ENCODE measurements around the gene FCHSD1.

Gene FCHSD1

DNA sequence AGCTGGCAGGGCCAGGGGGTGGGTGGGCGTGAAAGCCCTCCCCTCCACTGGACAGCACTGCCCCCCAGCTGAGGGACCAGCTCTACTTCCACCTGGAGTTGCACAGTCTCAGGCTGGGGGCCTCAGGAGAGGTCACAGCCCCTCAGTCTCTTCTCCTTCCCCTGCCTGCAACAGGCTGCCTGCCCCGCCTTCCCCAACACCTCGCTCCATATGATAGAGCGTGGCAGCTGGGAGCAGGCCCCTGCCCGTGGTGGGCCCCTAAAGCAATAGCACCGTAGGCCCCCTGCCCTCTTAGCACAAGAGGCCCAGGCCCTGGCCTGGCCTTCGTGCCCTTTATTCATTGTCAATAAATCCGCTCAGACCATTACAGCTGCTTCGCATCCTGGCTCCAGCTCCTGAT lies 10.5 kb downstream of the FCHSD1 start:
- DNase-seq = no peak

DNA sequence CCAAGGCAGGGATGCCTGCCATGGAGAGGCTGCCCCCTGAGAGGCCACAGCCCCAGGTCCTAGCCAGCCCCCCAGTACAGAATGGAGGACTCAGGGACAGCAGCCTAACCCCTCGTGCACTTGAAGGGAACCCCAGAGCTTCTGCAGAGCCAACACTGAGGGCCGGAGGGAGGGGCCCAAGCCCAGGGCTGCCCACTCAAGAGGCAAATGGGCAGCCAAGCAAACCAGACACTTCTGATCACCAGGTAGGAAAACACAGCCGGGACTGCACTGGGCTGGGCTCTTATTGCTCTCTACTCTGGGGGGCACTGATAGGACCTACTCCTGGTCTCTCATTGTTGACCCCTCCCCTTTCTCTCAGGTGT lies 11.2 kb downstream of the FCHSD1 start:
- no peak for DNase-seq

DNA sequence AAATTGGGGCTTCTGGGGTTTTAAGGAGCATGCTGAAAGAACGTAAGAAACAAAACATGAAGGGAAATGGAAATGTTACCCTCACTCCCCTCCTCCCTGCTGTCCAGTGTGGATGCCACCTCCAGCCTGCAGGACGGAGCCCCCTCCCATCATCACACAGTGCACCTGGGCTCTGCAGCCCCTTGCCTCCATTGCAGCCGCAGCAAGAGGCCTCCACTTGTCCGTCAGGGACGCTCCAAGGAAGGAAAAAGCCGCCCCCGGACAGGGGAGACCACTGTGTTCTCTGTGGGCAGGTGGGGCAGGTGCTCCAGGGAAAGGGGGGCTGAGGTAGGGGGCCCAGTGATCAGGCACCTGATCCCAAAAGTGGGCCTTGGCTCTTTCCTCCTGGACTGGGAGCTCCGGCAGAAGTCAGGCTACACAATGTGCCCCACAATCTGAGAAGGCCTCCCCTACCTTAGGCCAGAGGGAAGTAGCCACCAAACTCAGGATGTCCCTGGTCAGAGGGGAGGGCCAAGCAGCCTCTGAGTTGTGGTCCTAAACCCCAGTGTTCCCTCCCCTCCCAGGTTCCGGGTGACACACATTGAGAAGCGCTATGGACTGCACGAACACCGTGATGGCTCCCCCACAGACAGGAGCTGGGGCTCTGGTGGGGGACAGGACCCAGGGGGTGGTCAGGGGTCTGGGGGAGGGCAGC lies 11.7 kb downstream of the FCHSD1 start:
- DNase-seq = no peak

DNA sequence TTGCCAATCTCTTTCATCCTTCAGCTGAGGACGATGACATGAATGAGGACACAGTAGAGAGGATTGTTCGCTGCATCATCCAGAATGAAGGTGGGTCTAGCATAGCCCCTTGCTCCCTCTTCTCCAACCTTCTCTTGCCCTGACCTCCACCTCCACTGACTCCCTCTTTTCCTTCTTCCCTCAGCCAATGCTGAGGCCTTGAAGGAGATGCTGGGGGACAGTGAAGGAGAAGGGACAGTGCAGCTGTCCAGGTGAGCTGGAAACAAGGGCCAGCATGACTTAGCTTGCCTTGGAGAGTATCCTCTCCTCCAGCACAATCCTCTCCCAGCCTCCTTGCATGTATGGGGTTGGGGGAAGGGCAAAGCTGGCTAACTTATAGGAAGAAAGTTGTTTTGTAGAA lies 12.4 kb downstream of the FCHSD1 start:
- no peak for DNase-seq

DNA sequence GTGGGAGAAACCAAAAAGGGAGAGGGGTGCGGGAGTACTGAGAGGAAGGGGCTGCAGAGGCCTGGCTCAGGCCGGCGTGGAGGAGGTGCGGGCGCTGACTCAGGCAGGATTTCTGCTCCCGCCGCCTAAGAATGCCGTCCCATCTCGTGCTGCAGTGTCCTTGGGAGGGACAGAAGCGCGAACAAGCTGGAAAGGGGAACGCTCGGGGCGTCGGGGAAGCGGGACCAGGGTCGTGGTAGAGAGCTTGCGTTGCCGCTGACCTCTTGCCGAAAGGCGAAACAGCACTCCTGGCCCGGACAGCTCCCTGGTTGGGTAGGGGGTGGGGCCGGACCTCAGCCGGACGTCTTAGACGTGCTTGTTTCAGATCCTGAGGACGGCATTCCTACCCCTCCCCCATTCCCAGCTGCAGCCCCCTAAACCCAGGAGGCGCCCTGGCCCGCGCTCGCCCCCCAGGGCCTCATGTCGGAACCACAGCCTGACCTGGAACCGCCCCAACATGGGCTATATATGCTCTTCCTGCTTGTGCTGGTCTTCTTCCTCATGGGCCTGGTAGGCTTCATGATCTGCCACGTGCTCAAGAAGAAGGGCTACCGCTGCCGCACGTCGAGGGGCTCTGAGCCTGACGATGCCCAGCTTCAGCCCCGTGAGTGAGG lies 13.3 kb downstream of the FCHSD1 start:
- DNase-seq = peak; percentile 84

DNA sequence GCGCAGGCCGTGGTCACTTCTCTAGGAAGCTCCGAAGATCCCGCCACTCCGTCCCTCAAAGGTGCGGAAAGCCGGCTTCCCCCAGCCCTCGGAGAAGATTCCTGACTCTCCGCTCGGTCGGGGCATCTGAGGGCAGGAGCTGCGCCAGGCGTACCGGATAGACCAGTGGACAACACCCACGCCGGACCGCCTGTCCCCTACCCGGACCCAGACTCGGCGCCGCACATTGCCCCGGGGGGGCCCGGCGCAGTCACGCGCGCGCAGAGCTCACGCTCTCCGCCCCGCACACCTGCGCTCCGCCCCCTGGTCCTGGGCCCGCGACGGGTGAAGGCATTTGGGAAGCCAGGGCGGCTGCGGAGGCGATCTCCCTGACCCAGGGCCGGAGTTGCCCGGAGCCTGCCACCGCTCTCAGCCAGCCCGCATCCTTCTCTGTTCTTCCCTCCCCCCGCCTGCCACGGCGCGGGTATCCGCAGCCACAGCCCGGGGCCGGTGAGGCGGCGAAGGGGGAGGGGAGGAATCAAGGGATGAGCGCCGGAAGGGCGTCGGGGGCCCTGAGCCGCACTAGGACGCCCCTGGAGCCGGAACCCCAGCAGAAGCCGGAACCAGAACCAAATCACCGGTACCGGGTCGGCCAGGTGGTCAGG lies 14.0 kb downstream of the FCHSD1 start:
- DNase-seq = peak; percentile 57

DNA sequence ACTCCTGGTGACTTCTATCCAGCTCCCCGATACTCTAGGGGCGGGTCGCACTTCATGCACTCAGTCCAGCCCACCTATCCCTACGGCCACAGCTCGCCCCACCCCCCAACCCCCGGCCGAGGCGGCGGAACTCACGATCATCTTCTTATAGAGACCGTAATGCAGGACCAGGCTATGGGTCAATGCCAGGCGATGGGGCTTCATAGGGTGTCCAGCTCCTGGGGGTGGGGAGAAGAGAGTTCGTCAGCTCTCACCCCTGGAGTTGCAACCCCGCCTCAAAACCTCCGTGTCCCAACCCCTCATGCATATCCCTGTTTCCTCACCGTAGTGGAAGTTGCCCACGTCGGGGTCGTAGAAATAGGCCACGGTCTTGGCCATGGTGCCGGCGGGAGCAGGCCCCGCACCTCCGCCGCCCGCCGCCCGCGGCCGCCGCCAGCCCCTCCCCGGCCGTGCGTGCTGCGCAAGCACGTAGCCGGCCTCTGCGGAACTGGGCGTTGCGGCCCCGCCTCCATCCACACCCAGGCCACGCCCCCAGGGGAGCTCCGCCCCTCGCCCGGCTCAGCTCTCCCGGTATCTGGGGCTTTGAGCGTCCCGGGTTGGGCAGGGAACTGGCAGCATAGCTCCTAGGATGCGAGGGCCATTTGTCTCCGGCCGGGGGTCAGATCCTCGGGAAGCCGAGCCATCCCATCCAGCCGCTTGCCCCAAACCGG lies 14.7 kb downstream of the FCHSD1 start, which contains the start of the genes HDAC3 and RELL2:
Gene HDAC3, minus strand, starts transcription at position 437 of the 710 bp plus-strand sequence. Its CDS starts 59 bp downstream, at position 378.
Gene RELL2, plus strand, starts transcription at position 585 of the 710 bp plus-strand sequence. CDS start 1,229 bp downstream, outside the sequence.
- DNase-seq = peak; percentile 93

DNA sequence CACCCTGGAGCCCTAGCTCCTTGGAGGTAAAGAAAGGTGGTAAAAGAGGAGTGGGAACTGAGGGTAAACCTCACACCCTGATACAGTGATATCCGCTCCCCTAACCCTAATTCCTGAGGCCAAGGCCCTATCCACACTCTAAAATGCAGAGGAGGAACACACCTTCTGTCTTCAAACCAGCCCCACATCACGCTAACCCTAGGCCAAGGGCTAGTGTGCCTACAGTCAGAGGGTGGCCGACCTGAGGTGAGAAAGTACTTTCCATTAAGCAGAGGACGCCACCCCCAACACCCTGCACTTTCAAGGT lies 15.2 kb downstream of the FCHSD1 start:
- DNase-seq = no peak

DNA sequence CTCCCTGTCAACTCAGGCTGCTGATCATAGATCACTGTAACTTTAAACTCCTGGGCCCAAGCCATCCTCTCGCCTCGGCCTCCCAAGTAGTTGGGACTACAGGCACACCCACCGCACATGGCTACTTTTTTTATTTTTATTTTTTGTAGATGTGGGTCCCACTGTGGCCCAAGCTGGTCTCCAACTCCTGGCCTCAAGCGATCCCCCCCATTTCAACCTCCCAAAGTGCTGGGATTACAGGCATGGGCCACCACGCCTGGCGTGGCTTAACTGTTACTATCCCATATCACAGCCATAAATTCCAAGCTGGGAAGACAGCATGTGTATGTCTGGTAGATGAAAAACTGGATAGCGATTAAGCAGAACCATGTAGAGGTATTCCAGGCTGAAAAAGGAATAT lies 15.6 kb downstream of the FCHSD1 start:
- no peak for DNase-seq

DNA sequence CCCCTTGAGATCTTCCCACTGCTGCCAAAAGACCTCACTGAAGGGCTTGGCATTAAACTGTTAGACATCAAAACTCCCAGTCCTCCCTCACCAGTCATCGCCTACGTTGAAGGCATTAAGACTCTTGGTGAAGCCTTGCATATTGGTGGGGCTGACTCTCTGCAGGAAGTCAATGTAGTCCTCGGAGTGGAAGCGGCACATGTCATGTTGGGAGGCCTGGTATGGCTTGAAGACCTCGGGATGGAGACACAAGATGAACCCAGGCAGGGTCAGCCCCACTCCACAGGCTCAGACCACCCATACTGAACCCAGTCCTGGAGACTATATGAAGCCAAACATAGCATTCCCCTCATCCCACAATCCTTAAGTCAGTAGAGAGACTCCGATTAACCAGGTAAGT lies 16.5 kb downstream of the FCHSD1 start:
- DNase-seq = no peak

DNA sequence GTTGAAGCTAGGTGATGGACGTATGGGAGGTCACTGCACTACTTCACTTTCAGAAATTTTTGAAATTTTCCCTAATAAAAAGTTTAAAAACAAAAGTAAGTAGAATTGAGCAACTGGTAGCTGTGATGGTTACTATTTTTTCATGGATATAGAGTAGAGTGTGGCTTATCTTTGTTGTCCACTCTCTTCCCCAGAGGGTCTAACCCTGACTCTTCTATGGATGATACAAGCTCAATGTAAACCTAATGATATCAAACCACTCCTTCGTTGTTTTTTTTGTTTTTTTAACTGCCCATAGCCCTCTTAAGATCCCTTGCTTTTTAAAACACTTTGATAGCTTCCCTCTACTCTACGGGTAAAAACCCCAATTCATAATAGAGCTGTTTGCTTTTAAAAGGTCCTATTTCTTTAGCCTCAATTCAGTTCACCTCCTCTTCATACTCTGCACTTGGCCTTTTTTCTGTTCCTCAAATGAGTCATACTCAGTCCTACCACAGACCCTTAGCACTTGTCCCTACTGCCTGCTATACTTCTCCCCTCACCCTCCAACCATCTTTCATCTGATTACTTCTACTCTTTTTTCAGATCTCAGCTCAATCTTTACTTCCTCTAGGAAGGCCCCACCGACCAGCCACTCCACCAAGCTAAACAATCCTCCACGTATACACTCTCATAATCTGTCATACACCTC lies 17.2 kb downstream of the FCHSD1 start:
- DNase-seq = peak; percentile 72

DNA sequence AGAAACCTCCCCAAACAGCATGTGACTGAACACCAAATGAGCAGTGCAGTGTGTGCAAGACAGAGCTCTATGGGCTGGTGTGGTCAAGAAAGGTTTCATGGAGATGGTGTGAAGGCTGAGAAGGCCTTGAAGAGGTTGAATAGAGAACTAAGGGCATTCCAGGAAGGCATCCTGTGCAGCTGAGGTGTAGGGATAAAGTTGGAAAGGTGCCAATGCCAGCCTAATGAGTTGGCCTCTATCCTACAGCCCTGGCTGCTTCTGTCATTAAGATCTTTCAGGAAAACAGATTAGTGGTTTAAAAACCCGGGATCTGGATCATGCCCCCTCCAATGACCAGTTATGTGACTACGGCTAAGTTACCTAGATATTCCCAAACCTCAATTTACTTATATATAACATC lies 18.6 kb downstream of the FCHSD1 start:
- peak; percentile 25 for DNase-seq

DNA sequence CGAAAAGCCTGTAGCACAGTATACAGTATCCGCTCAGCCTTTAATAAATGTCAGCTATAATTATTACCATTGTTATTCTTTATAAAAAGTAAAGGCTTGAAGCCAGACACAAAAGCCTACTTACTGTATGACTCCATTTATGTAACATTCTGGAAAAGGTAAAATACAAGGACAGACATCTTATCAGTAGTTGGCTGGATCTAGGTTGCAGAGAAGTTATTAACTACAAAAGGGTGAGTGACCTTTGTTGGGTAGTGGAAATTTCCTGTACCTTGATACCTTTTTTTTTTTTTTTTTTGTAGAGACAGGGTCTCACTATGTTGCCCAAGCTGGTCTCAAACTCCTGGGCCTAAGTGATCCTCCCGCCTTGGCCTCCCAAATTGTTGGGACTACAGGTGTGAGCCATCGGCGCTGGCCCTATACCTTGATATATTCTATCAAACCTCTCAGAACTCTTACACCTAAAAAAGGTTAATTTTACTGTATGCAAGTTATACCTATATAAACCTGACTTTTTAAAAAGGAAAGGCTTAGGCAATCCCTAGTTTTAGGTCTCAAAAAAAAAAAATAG lies 20.6 kb downstream of the FCHSD1 start:
- DNase-seq = no peak

DNA sequence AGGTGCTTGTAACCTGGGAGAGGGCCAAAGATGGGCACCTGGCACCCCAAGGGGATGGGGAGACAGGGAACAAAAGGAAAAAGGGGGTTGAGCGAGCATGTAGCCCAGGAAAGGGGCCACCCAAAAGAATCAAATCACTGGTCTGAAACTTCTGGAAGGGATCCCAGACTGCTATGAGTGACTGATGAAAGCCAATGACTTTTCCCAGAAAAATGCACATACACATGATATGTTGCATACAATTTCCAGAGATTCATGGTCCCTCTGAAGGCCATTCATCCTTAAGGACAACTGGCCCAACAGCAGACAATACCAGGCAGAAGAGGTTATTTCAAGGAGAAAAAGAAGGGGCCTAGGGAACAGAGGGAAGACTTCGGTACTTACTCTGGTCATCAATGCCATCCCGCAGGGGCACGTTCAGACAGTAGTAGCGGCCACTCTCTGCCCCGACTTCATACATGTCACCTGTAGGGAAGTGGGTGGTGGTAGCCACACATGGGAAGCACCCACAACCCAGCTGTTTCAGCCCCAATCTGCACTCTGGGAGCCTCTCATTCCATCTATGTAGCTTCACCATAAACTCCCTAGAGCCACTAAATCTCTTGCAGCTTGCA lies 22.9 kb downstream of the FCHSD1 start:
- DNase-seq = no peak

DNA sequence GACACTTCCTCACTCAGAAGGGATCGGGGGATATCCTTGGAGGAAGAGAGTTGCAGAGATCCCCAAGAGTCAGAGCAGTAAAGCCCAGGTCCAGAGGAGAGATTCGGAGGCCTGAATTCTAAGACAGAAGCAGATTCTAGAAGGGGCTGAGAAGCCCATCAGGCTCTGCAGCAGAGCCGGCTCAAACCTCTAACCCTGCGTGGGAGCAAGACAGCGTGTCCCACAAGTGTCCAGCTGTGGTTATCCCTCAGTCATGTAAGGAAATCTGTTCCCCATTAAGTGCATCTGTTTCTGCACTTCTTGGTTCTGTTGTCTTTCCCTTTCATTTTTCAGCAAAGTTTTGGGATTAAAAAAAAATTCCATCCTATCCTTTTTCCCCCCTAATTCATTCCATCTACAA lies 27.6 kb downstream of the FCHSD1 start:
- no peak for DNase-seq

DNA sequence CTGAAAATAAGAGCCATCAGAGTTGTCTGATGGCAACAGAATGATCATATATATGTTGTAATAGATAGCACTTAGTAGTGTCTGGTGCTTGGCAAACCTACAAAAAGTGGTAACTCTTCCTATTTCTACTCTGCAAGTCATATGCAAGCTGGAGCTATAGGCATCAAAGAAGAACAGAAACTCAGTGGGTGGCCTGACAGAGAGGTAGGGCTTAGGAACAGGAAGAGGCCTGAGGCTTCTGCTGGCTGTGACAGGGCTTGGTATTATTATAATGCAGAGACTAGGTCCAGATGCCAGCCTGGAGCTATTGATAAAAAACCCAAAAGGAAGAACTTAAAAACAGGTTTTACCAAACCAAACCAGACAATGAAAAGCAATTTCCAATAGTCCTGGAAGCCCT lies 28.0 kb downstream of the FCHSD1 start:
- no peak for DNase-seq

DNA sequence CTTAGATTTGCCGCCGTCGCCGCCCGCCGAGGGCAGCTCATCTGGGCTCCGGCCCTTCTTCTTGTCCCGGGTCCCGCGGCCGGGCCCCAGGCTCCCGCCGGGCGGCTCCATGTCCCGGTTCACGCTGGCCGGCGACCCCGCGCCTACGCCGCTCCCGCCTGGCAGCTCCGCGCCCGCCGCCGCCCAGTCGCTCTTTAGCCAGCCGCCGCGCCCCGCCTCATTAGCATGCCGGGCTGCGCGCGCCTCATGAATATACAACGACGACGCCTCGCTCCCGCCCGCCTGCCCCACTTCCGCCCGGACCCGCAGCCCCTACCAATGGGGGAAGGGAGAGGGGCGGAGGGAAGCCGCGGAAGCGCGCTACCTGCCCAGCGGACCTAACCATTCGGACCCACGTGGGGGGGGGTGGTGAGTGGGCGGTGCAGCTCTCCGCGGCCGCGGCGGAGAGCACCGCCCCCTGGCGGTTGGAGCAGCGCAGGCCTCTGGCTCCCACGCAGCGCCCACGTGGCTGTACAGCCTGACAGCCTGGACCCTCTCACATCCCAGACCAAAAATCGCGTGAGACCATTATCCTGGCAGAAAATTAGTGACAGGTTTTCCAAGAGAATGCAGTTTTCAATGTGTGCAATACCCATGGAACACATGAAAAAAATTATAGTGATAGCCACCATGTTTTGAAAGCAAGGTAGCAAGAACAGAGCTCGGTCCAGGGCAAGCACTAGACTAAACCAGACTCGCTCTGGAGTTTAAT lies 32.2 kb downstream of the FCHSD1 start, which contains the start of gene DIAPH1:
Gene DIAPH1, minus strand, starts transcription at position 197 of the 751 bp plus-strand sequence. Its CDS starts 86 bp downstream, at position 111.
- peak; percentile 98 for DNase-seq

DNA sequence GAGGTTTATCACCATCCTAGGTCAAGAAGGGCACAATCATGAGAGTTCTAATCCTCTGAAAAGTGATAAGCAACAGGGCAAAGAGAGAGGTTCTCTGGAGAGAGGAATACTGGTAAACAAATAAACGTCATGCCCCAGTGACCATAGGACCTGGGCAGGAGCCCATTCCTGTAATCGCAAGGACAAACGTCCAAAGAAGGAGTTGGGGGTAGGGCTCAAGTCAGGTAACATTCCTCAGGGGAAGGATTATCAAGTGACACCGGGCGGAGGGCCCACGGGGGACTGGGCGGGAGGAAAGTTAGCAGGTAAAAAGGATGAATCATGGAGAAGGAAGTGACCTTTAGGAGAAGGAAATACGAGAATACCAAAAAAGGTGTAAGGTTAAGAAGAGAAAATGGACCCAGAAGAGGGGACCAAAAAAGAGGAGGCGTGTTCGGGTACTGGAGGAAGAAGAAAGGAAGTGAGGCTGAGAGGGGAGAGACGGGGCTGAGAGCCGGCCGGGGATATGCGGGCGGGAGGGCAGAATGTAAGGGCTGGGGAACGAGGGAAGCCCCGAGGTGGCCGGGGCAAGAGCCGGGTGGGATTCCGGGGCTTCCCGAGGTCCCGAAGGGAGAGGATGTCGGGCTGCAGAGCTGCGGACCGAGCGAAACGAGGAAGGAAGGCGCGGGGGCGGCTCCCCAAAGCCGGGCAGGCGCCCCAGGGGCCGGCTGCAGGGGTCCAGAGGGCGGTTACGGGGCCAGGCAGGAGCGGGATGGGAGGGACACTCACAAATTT lies 33.0 kb downstream of the FCHSD1 start:
- DNase-seq = peak; percentile 64

DNA sequence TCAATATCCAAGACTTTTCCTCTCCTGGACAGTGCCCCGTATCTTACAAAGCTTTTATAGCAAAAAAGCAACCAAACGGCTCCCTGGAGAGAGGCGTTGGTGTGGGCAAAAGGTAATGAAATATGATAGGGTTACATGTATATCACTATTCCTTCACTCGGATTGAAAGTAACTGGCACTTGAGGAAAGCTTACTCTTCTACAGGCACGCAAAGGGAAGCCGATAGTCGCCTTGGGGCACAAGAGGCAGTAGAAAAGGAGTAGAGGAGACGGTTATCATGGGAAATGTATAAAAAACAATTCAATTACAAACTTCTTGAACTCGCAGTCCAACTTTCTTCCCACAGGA lies 33.6 kb downstream of the FCHSD1 start:
- peak; percentile 50 for DNase-seq

DNA sequence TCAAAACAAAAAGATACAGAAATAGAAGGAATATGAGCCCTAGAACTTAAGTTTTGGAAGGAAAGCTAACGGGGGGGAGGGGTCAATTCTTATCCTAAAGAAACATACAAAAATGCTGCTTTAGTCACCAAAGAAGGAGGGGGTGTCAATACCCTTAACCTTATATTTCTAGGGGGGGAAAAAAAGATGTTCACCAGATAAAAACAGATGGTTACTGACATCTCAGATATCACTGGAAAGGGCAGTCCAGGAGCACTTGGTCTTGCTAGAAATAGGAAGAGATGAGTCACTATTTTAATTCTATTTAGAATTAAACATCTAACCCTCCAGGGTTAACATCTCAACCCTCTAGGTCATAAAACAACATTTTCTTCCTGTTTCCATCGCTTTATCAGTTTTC lies 34.1 kb downstream of the FCHSD1 start:
- DNase-seq = peak; percentile 67
